GM12878 (cell line): ENCODE measurements around the gene GPR26.

Source experiments
- HCFC1 ChIP-seq: fragments of 150-350 bp; IDR thresholded peaks from 2 replicates; pipeline ENCODE4 v1.6.1; 2014; ENCODE audit warnings: low read length
- KDM1A ChIP-seq: fragments of 200-600 bp; sonication (generic); IDR thresholded peaks from 2 replicates; pipeline ENCODE4 v1.6.1; 2016; ENCODE audit warnings: borderline replicate concordance
- NR2C2 ChIP-seq: IDR thresholded peaks from 2 replicates; pipeline ENCODE4 v1.6.1; 2011; ENCODE audit warnings: borderline replicate concordance, low read depth; ENCODE audit not compliant: control insufficient read depth, insufficient read length
- POLR2A ChIP-seq: IDR thresholded peaks from 2 replicates; pipeline ENCODE4 v1.6.1; 2011; ENCODE audit warnings: low read depth, mild to moderate bottlenecking, low read length
- POLR2AphosphoS5 ChIP-seq: IDR thresholded peaks from 2 replicates; pipeline ENCODE4 v1.6.1; 2011; ENCODE audit warnings: mild to moderate bottlenecking, low read length, inconsistent platforms
- SMC3 ChIP-seq: IDR thresholded peaks from 2 replicates; pipeline ENCODE4 v1.6.1; 2011; ENCODE audit warnings: low read length, improper control_type of control experiment, borderline replicate concordance
- SREBF2 ChIP-seq: IDR thresholded peaks from 2 replicates; pipeline ENCODE4 v1.6.1; 2012; ENCODE audit warnings: mild to moderate bottlenecking, low read length
- SUZ12 ChIP-seq: fragments of 200-600 bp; sonication (generic); IDR thresholded peaks from one replicate; pipeline ENCODE4 v1.6.1; 2018; ENCODE audit warnings: antibody characterized with exemption, mild to moderate bottlenecking; ENCODE audit not compliant: unreplicated experiment
- TAF1 ChIP-seq: IDR thresholded peaks from 2 replicates; pipeline ENCODE4 v1.6.1; 2011; ENCODE audit warnings: mild to moderate bottlenecking, low read depth, low read length, borderline replicate concordance
- YY1 ChIP-seq: IDR thresholded peaks from 2 replicates; pipeline ENCODE4 v1.6.1; 2011; ENCODE audit warnings: low read depth, mild to moderate bottlenecking, low read length
- ZNF217 ChIP-seq: fragments of 450-650 bp; IDR thresholded peaks from 2 replicates; pipeline ENCODE4 v1.6.1; 2017; ENCODE audit warnings: antibody characterized with exemption, mild to moderate bottlenecking
- ZNF274 ChIP-seq: IDR thresholded peaks from one replicate; pipeline ENCODE4 v1.8.0; 2011; ENCODE audit not compliant: insufficient read length, insufficient read depth
- TF ChIP-seq, protein P1 (sequence below), 3 experiments: IDR thresholded peaks in 2 of 3; conservative IDR thresholded peaks in 1 of 3; 2 replicates each; pipeline ENCODE4 v1.5.1; 2011; ENCODE audit warnings: low read depth in 3 of 3, low read length in 3 of 3, mild to moderate bottlenecking in 3 of 3, control low read depth in 2 of 3, moderate library complexity in 2 of 3, inconsistent platforms in 1 of 3, mixed read lengths in 1 of 3; ENCODE audit not compliant: control insufficient read depth in 2 of 3, insufficient read depth in 1 of 3; ENCODE audit errors: extremely low read depth in 1 of 3

DNA sequence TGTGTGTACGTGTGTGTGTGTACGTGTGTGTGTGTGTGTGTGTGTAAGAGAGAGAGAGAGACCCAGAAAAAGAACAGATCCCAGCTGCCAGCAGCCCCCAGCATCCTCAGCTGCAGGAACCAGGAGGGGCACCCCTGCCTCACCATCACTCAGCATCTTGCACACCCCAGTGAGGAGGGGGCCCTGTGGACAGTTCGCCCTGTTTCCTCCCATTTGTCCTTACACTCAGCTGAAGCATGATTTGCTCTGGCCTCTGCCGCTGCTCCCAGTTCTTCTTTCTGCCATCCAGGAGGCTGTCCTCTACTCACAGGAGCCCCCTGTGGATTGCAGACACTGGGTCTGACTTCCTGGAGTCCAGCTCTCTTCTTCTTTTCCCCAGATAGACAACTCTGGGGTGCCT, 9.7 kb downstream of the GPR26 start:
- TF ChIP-seq, protein P1, sequence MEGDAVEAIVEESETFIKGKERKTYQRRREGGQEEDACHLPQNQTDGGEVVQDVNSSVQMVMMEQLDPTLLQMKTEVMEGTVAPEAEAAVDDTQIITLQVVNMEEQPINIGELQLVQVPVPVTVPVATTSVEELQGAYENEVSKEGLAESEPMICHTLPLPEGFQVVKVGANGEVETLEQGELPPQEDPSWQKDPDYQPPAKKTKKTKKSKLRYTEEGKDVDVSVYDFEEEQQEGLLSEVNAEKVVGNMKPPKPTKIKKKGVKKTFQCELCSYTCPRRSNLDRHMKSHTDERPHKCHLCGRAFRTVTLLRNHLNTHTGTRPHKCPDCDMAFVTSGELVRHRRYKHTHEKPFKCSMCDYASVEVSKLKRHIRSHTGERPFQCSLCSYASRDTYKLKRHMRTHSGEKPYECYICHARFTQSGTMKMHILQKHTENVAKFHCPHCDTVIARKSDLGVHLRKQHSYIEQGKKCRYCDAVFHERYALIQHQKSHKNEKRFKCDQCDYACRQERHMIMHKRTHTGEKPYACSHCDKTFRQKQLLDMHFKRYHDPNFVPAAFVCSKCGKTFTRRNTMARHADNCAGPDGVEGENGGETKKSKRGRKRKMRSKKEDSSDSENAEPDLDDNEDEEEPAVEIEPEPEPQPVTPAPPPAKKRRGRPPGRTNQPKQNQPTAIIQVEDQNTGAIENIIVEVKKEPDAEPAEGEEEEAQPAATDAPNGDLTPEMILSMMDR (IDR thresholded peaks at IDR 0.05 in 2 of 3, conservative IDR thresholded peaks at IDR 0.05 in 1 of 3; ENCODE audit: control insufficient read depth in 2 of 3, extremely low read depth in 1 of 3, insufficient read depth in 1 of 3, low read depth in 3 of 3, low read length in 3 of 3), result no peak
- TF ChIP-seq POLR2AphosphoS5 (no peak), ZNF217 (no peak), SUZ12 (no peak), POLR2A (no peak), HCFC1 (no peak), TAF1 (no peak), SREBF2 (no peak), SMC3 (no peak), ZNF274 (no peak), NR2C2 (no peak), KDM1A (no peak), YY1 (no peak)
